Measurements from ENCODE around the gene STRIP1. TPM values are rescaled to one million over a fixed set of nuclear protein-coding genes. Genes with fewer than 3 reads are reported as not detected.

The STRIP1 gene
- total and polyA plus RNA-seq, 2 of the 8 experiments (the other 6 are each of a cell fraction or from before 2014, with no cell fraction given): 21.3 to 45.6 TPM

DNA sequence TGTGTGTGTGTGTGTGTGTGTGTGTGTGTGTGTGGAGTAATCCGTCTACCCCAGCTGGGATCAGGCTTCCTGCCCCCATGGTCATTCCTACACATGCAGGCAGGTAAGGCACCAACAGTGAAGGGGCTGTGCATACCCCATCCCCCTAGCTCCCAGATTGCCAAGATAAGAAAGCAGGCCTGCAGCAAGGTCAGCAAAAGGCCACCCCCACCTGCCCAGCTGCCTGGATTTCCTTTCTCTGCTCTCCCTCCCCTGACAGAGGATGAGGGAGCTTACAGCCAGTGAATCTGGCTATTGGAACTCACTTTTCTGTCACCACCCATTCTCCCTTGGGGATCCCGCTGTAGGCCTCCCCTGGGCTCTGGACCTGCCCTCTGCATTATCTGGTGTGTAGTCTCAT, 28.2 kb downstream of the STRIP1 start:
- no peak overlapping the region for H2BK12ac ChIP-seq (ENCODE audit: low read depth, low read length)
- no peak for TF ChIP-seq NANOG (IDR thresholded peaks at IDR 0.05; ENCODE audit: insufficient read depth, low read depth, low read length, poor library complexity, severe bottlenecking)
- no peak for TF ChIP-seq BACH1 (IDR thresholded peaks at IDR 0.05; ENCODE audit: low read length)
- no peak for TF ChIP-seq MAFK (IDR thresholded peaks at IDR 0.05; ENCODE audit: low read depth, low read length)
- TF ChIP-seq NRF1 (IDR thresholded peaks at IDR 0.05; ENCODE audit: low read depth, low read length): no peak
- no peak for TF ChIP-seq EGR1 (IDR thresholded peaks at IDR 0.05; ENCODE audit: borderline replicate concordance, low read depth, low read length)
- no peak for TF ChIP-seq SRF (IDR thresholded peaks at IDR 0.05; ENCODE audit: low read depth, low read length)
- TF ChIP-seq KDM1A (IDR thresholded peaks at IDR 0.05; ENCODE audit: borderline replicate concordance, low read length): no peak
- no peak for TF ChIP-seq CTBP2 (IDR thresholded peaks at IDR 0.05; ENCODE audit: borderline replicate concordance, insufficient read depth, insufficient read length, low read length)
- no peak for TF ChIP-seq RXRA (IDR thresholded peaks at IDR 0.05; ENCODE audit: insufficient read depth, low read depth, low read length)
- TF ChIP-seq SP1 (IDR thresholded peaks at IDR 0.05; ENCODE audit: low read depth, low read length): no peak
- TF ChIP-seq, protein P1, sequence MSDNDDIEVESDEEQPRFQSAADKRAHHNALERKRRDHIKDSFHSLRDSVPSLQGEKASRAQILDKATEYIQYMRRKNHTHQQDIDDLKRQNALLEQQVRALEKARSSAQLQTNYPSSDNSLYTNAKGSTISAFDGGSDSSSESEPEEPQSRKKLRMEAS (IDR thresholded peaks at IDR 0.05): no peak
- no peak for TF ChIP-seq SIRT6 (IDR thresholded peaks at IDR 0.05; ENCODE audit: low read length)
- no peak for TF ChIP-seq TAF1 (IDR thresholded peaks at IDR 0.05; ENCODE audit: low read depth, low read length)
- TF ChIP-seq YY1 (IDR thresholded peaks at IDR 0.05; ENCODE audit: low read depth, low read length): no peak
- no peak for TF ChIP-seq KDM4A (IDR thresholded peaks at IDR 0.05; ENCODE audit: low read depth, low read length, severe bottlenecking)

More for the DNA sequence above, 28.2 kb downstream of the STRIP1 start:
- ChIA-PET CTCF (ENCODE audit: partially characterized antibody) (interaction anchor here (1.3 to 52.4 kb wide), 5 partner anchors 9 to 397 kb away, joined by 3 to 1450 read pairs (median 6); partner anchors contain the start of genes ALX3 and STRIP1), POLR2A (ENCODE audit: partially characterized antibody) (interaction anchor here (0.8 to 1.5 kb wide), 4 partner anchors 9 to 28 kb away, joined by 3 to 4 read pairs (median 4); partner anchors contain the start of gene STRIP1)
- Histone ChIP-seq H3K23ac (ENCODE audit: insufficient read length) (no peak overlapping the region), H2BK20ac (ENCODE audit: low read length) (no peak overlapping the region), H3K4ac (replicated peaks; ENCODE audit: insufficient read length, low read depth, low read length) (no peak overlapping the region), H3K27ac (ENCODE audit: low read depth, low read length) (no peak overlapping the region), H2AFZ (ENCODE audit: low read length) (no peak overlapping the region), H4K5ac (ENCODE audit: insufficient read length, low read depth, low read length) (no peak overlapping the region), H3K14ac (ENCODE audit: insufficient read length) (no peak overlapping the region), H3K56ac (replicated peaks; ENCODE audit: insufficient read length, low read depth, low read length) (no peak overlapping the region), H3K4me3 (ENCODE audit: extremely low read depth in 1 of 4, insufficient read depth in 2 of 4, low read depth in 3 of 4, low read length in 4 of 4) (no peak overlapping the region), H3K9ac (replicated peaks in 1 of 4; ENCODE audit: extremely low read depth in 1 of 4, low read depth in 3 of 4, low read length in 3 of 4) (no peak overlapping the region), H3K18ac (ENCODE audit: extremely low read depth, low read length) (no peak overlapping the region), H3K9me3 (ENCODE audit: insufficient read depth in 2 of 2, low read depth in 1 of 2, low read length in 1 of 2) (no peaks in the 10 kb centered on the region), H3K36me3 (ENCODE audit: control insufficient read depth in 2 of 4, insufficient read depth in 4 of 4, low read length in 3 of 4) (peaks cover 0 to 3% (median 0%) of the 10 kb centered on the region in 4 experiments; a peak in 3 of 8 replicates), H3K4me1 (replicated peaks in 1 of 4; ENCODE audit: control insufficient read depth in 3 of 4, insufficient read depth in 4 of 4, low read length in 3 of 4) (peaks cover 0 to 5% (median 4%) of the 10 kb centered on the region in 4 experiments; a peak in 5 of 7 replicates), H3K79me2 (ENCODE audit: control insufficient read depth in 1 of 2, insufficient read depth in 2 of 2, low read length in 2 of 2) (no peaks in the 10 kb centered on the region), H2BK120ac (replicated peaks; ENCODE audit: low read depth, low read length) (no peak overlapping the region), H2BK15ac (ENCODE audit: low read length) (no peak overlapping the region), H2BK5ac (ENCODE audit: low read depth, low read length) (no peak overlapping the region), H4K20me1 (replicated peaks in 1 of 2; ENCODE audit: control insufficient read depth in 1 of 2, insufficient read depth in 2 of 2, low read length in 2 of 2) (peaks cover 12 to 13% of the 10 kb centered on the region in 2 experiments), H2AK5ac (ENCODE audit: low read depth, low read length) (no peak overlapping the region), H4K8ac (ENCODE audit: extremely low read depth, insufficient read depth, low read length) (no peak overlapping the region), H3K79me1 (ENCODE audit: low read depth, low read length) (no peaks in the 10 kb centered on the region), H3K27me3 (replicated peaks in 1 of 4; ENCODE audit: control insufficient read depth in 3 of 4, extremely low read depth in 1 of 4, insufficient read depth in 3 of 4, low read length in 3 of 4) (peaks cover 21 to 32% (median 27%) of the 10 kb centered on the region in 4 experiments), H3K23me2 (ENCODE audit: low read depth, low read length) (peaks cover 2% of the 10 kb centered on the region; the same call in 1 of the 2 replicates), H4K91ac (replicated peaks; ENCODE audit: insufficient read length, low read length) (no peak overlapping the region), H3K4me2 (ENCODE audit: insufficient read depth in 1 of 2, low read depth in 2 of 2, low read length in 2 of 2) (no peak overlapping the region)
- 80% methylated on average over 2 of the region's 2 CpGs; no CpG with 5 or more reads in 1 of the 2 experiments for WGBS, 2 experiments (ENCODE audit: extremely low coverage in 1 of 2, insufficient coverage in 1 of 2, insufficient read length in 1 of 2, insufficient replicate concordance in 2 of 2, low coverage in 1 of 2, low lambda C conversion rate in 2 of 2, missing lambda C conversion rate in 1 of 2)
- no peak for FAIRE-seq
- no peak for DNase-seq (ENCODE audit: low read depth in 1 of 2, low spot score in 2 of 2)
